ENCODE data around the gene KLC1.

GRCh38 chr14:103676881-103677675 is 48.1 kb downstream of the KLC1 start:
- TF ChIP-seq CTCF (IDR thresholded peaks at IDR 0.05) (no peak), POLR2A (IDR thresholded peaks at IDR 0.05) (no peak)
